SIG-M5 treated with dmso at 0.1 percent for 504 hours (cell line): ENCODE data around the gene NCOR1.
A peak's percentile ranks its signal among the peaks of the same experiment; 100 is the strongest.

Experiments used
- DNase-seq: peaks from one replicate; lab custom pipeline; 2025; ENCODE audit not compliant: unreplicated experiment; lab: John Stamatoyannopoulos, UW

The NCOR1 gene

GRCh38 chr17:15981646-15982580 is 233.4 kb downstream of the NCOR1 start:
- peak; percentile 39 for DNase-seq

DNA sequence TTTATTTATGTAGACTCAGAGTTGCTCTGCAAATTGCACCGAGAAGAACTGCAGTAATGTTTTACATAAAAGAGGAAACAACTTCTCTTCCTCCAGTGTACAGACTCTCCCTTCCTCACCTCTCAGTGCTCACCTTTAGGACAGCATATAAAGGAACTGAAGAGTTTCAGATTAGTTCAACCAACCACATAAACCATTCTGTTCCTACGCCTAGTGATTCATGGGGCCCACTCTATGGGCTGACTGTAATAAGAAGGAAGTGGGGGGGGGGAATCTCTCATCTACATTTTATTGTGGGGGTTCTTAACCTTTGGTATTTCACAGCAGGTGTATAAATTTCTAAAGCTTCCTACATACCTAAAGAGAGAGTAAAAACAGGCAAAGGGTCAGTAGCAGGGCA is 234.1 kb downstream of the NCOR1 start:
- DNase-seq = peak; percentile 29
